Mesothelial cell of epicardium (in vitro differentiated cells): ENCODE data around the gene TNRC18. TPM values are rescaled to one million over a fixed set of nuclear protein-coding genes. Genes with fewer than 3 reads are reported as not detected.
"Not testable (repeated sequence)": the region's sequence is repeated elsewhere in the genome, so short reads cannot be mapped to it uniquely, and the experiment has no call there.

Source experiments
- DNase-seq, 2 experiments: peaks; one replicate each; pipeline ENCODE4 v3.0.0; 2021; ENCODE audit warnings: low spot score in 2 of 2; ENCODE audit not compliant: unreplicated experiment in 2 of 2
- H3K27ac Mint-ChIP-seq: 2 replicates; pipeline ENCODE4 v1.8.0; 2021; ENCODE audit warnings: mixed read lengths
- H3K27me3 Mint-ChIP-seq: 2 replicates; pipeline ENCODE4 v1.8.0; 2021; ENCODE audit warnings: low read depth, mixed read lengths
- H3K36me3 Mint-ChIP-seq: 2 replicates; pipeline ENCODE4 v1.8.0; 2021; ENCODE audit warnings: mixed read lengths
- H3K4me1 Mint-ChIP-seq: 2 replicates; pipeline ENCODE4 v1.8.0; 2021; ENCODE audit warnings: mixed read lengths
- H3K4me3 Mint-ChIP-seq: 2 replicates; pipeline ENCODE4 v1.8.0; 2021; ENCODE audit warnings: mild to moderate bottlenecking, moderate library complexity, mixed read lengths
- H3K9me3 Mint-ChIP-seq: 2 replicates; pipeline ENCODE4 v1.8.0; 2021; ENCODE audit warnings: mixed read lengths
- total RNA-seq: library from RNA; stranded (reverse); gene quantifications from 3 replicates; pipeline ENCODE4 v1.2.1, GENCODE V29; 2021
- TF ChIP-seq, protein P1 (sequence below): fragments of 200-600 bp; sonication (generic); IDR thresholded peaks from one replicate; pipeline ENCODE4 v1.5.0; 2021; ENCODE audit warnings: antibody characterized with exemption; ENCODE audit not compliant: unreplicated experiment

The TNRC18 gene
- total RNA-seq, 1 donor from 2014 or later = 171 TPM

DNA sequence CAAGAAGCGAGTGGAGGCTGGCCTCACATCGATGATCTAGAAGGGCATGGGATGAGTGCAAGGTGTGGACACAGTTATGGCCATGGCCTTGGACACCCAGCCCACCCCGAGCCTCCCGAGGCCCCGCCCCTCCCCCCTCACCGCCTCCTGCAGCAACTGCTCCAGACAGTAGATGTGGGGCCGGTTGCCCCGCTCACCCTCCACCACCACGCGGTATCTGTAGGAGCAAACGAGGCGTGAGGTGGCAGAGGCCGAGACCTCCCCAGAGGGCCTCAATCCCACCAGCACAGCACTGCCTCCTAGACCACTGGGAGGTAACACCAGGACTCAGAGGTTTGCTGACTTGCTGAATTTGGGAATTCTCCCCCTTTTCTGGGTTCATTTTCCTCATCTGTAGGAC lies 103.2 kb downstream of the TNRC18 start:
- no peak overlapping the region for H3K27ac Mint-ChIP-seq
- H3K9me3 Mint-ChIP-seq = peaks cover 14% of the 10 kb centered on the region
- TF ChIP-seq, protein P1, sequence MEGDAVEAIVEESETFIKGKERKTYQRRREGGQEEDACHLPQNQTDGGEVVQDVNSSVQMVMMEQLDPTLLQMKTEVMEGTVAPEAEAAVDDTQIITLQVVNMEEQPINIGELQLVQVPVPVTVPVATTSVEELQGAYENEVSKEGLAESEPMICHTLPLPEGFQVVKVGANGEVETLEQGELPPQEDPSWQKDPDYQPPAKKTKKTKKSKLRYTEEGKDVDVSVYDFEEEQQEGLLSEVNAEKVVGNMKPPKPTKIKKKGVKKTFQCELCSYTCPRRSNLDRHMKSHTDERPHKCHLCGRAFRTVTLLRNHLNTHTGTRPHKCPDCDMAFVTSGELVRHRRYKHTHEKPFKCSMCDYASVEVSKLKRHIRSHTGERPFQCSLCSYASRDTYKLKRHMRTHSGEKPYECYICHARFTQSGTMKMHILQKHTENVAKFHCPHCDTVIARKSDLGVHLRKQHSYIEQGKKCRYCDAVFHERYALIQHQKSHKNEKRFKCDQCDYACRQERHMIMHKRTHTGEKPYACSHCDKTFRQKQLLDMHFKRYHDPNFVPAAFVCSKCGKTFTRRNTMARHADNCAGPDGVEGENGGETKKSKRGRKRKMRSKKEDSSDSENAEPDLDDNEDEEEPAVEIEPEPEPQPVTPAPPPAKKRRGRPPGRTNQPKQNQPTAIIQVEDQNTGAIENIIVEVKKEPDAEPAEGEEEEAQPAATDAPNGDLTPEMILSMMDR = no peak
- H3K4me3 Mint-ChIP-seq = no peak overlapping the region
- H3K27me3 Mint-ChIP-seq = no peaks in the 10 kb centered on the region
- H3K36me3 Mint-ChIP-seq = peaks cover 64% of the 10 kb centered on the region
- no peak for DNase-seq
- no peaks in the 10 kb centered on the region for H3K4me1 Mint-ChIP-seq

DNA sequence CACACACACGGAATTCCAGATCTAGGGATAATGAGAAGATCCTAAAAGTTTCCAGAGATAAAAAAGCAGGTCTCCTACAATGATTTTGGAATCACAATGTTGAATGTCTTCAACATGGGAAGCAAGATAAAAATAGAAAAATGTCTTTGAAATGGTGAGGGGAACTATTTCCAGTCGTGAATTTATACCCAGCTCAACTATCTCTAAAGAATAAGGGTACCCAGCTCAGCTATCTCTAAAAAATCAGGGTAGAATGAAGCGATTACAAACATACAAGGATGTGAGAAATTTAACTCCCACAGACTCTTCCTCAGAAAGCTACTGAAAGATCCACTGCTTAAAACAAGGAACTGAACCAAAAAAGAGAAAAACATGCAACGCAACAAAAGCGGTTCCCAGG lies 105.0 kb downstream of the TNRC18 start:
- not testable (repeated sequence) for H3K4me1 Mint-ChIP-seq, H3K27me3 Mint-ChIP-seq, H3K27ac Mint-ChIP-seq, DNase-seq, H3K4me3 Mint-ChIP-seq
- Mint-ChIP-seq H3K36me3 (peaks cover 58% of the 10 kb centered on the region), H3K9me3 (peaks cover 14% of the 10 kb centered on the region)

DNA sequence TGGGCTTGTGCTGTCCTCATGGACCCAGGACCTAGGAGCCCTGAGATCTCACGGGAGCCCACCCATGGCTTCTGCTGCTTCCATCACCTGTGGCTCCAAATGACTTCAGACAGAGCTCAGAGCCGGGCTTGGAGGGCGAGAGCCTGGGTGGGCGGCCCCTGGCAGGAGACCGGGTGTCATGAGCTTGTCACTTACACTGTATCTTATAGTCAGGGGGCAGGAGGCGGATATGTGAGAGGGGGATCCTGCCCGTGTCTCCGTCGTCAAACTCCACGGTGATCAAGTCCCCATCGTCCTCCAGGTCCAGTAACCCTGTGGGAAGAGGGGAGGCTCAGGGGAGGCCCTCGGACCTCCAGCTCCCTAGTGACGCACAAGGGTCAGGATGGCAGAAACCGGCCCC lies 107.9 kb downstream of the TNRC18 start:
- DNase-seq = no peak
- peaks cover 14% of the 10 kb centered on the region for H3K9me3 Mint-ChIP-seq
- no peaks in the 10 kb centered on the region for H3K4me1 Mint-ChIP-seq
- H3K27me3 Mint-ChIP-seq = no peaks in the 10 kb centered on the region
- H3K36me3 Mint-ChIP-seq = peaks cover 53% of the 10 kb centered on the region
- no peak overlapping the region for H3K27ac Mint-ChIP-seq
- TF ChIP-seq, protein P1 = no peak
- H3K4me3 Mint-ChIP-seq = no peak overlapping the region

DNA sequence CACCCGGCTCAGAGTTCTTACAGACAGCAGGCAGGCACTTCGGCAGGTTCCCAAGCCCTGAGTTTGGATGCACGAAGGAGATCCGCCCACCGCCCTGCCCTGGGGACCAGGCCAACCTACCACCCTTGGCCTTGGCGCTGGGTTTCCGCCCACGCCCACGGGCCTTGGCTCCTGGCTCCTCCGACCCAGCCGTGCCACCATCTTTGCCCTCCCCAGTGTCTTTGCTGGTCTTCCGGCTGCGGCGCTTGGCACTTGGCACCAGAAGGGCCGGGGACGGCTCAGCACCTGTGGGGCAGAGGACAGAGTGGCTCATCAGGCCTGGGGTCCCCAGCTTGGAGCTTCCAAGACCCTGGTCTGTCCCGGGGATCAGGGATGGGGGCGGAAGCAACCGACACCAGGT lies 108.8 kb downstream of the TNRC18 start:
- H3K27me3 Mint-ChIP-seq = no peaks in the 10 kb centered on the region
- DNase-seq = no peak
- TF ChIP-seq, protein P1 = no peak
- peaks cover 48% of the 10 kb centered on the region for H3K36me3 Mint-ChIP-seq
- H3K27ac Mint-ChIP-seq = no peak overlapping the region
- H3K4me1 Mint-ChIP-seq = no peaks in the 10 kb centered on the region
- H3K4me3 Mint-ChIP-seq = no peak overlapping the region
- peaks cover 12% of the 10 kb centered on the region for H3K9me3 Mint-ChIP-seq

DNA sequence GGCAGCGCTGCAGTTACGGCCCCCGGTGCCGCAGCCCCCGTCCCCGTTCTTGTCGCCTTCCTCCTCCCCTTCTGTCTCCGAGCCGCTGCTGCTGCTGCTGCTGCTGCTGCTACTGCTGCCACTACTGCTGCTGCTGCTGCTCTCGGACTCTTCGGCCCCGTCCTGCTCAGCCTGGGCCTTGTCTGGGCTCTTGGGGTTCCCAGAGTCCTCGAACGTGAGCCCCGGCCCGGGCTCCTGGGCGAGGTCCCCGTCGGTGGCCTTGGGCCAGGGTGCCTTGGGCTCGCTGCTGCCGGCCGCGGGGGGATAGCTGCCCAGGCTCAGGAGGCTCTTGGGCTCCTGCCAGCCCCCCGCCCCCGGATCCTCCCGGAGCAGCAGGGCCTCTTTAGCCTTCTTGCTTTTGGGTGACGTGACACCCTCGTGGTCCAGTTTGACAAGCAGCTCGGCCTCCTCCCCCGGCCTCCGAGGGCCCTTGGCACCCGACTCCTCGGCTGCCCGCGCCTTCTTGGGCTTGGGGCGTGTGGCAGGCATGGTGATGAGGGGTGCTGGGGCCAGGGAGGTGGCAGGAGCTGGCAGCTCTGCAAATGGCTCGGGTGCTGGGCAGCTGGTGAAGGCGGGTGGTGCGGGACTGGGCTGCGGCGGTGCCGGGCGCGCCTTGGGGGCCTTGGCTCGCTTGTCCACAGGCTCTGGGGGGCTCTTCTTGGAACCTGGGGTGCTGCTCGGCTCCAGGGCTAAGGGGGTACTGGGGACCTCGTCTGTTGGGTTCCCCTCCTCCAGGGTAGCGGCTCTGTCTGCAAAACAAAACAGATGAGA lies 110.4 kb downstream of the TNRC18 start:
- H3K9me3 Mint-ChIP-seq, H3K27me3 Mint-ChIP-seq, H3K4me1 Mint-ChIP-seq, H3K27ac Mint-ChIP-seq, DNase-seq, H3K4me3 Mint-ChIP-seq: not testable (repeated sequence)
- H3K36me3 Mint-ChIP-seq = peaks cover 35% of the 10 kb centered on the region

DNA sequence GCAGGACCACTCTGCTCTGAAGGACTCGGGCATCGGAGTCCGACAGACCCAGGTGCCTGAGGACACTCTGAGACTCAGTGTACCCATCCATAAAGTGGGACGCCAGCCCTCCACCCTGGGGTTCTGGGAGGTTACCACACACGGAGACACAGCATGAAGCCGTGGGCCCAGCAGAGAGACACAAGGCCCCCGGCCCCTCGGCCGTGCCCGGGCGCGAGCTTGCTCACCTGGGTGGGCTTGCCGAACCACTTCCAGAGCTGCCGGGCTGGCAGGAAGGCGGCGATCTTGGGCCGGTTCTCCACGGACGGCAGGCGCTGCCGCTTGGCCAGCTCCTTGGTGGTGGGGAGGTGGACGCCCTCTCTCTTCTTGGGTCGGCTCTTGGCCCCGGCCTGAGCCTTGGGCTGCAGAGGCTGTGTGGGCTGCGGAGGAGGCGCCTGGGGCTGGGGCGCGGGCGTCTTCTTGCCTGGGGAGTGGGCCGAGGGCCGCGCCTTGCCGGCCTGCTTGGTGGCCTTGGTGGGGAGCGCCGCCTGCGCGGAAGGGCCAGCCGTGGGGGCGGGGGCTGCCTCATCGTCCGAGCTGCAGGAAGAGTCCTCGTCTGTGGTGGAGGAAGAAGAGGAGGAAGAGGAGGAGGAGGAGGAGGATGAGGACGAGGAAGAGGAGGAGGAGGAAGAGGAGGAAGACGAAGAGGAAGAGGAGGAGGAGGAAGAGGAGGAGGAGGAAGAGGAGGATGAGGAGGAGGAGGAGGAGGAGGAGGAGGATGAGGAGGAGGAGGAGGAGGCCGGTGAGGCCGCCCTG lies 111.2 kb downstream of the TNRC18 start:
- not testable (repeated sequence) for DNase-seq, H3K4me3 Mint-ChIP-seq, H3K9me3 Mint-ChIP-seq, H3K27me3 Mint-ChIP-seq, H3K4me1 Mint-ChIP-seq, H3K27ac Mint-ChIP-seq
- H3K36me3 Mint-ChIP-seq = peaks cover 33% of the 10 kb centered on the region

DNA sequence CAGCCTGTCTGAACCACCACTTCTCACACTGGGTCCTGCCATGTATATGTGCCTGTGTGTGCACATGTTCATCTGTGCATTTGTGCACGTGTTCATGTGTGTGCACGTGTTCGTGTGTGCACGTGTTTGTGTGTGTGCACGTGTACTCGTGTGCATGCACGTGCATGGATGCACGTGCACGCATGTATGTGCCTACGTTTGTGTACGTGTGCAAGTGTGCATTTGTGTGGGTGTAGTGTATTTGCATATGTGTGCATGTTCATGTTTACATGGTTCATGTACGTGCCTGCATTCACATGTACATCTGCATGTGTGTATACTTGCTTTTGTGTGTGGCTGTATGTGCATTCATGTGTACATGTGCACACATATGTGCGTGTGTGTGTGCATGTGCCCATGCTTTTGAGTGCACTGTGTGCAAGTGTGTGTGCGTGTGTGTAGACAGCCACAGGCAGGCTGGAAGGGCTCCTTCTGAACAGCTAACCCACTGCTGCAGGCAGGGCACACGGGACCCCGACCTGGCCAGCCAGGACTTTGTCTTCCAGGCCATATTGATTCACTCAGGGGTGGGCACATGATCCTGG lies 112.7 kb downstream of the TNRC18 start:
- no peak for DNase-seq
- no peak overlapping the region for H3K4me3 Mint-ChIP-seq
- no peaks in the 10 kb centered on the region for H3K9me3 Mint-ChIP-seq
- no peaks in the 10 kb centered on the region for H3K4me1 Mint-ChIP-seq
- peaks cover 25% of the 10 kb centered on the region for H3K36me3 Mint-ChIP-seq
- H3K27ac Mint-ChIP-seq = no peak overlapping the region
- TF ChIP-seq, protein P1 = no peak
- H3K27me3 Mint-ChIP-seq = no peaks in the 10 kb centered on the region
